GM23338 (cell line): ENCODE measurements around the gene CAMKV. TPM values are rescaled to one million over a fixed set of nuclear protein-coding genes. Genes with fewer than 3 reads are reported as not detected.
"Not testable (repeated sequence)": the region's sequence is repeated elsewhere in the genome, so short reads cannot be mapped to it uniquely, and the experiment has no call there.

Source experiments
- ATAC-seq: fragments of 200-7000 bp; cut with Tn5 transposase; 3 replicates; pipeline ENCODE4 v1.9.1; 2020
- DNase-seq: peaks from one replicate; pipeline ENCODE4 v3.0.0-alpha.2; 2015; ENCODE audit warnings: low spot score
- H2AFZ ChIP-seq: fragments of 200-600 bp; sonication (generic); 2 replicates; pipeline ENCODE4 v1.8.0; 2016; ENCODE audit warnings: antibody characterized with exemption, mild to moderate bottlenecking, moderate library complexity
- H3F3A ChIP-seq: fragments of 200-600 bp; sonication (generic); replicated peaks from 2 replicates; pipeline ENCODE4 v1.8.0; 2017; ENCODE audit warnings: antibody characterized with exemption, mixed run types, low read depth
- H3K27ac ChIP-seq: fragments of 200-600 bp; sonication (generic); 2 replicates; pipeline ENCODE4 v1.6.1; 2016; ENCODE audit warnings: low read depth
- H3K27me3 ChIP-seq: fragments of 200-600 bp; sonication (generic); 2 replicates; pipeline ENCODE4 v1.8.0; 2016; ENCODE audit warnings: mild to moderate bottlenecking, mixed run types, moderate library complexity; ENCODE audit not compliant: insufficient read depth
- H3K36me3 ChIP-seq: fragments of 200-600 bp; sonication (generic); 2 replicates; pipeline ENCODE4 v1.8.0; 2016; ENCODE audit warnings: mild to moderate bottlenecking; ENCODE audit not compliant: insufficient read depth
- H3K4me1 ChIP-seq: fragments of 200-600 bp; sonication (generic); 2 replicates; pipeline ENCODE4 v1.8.0; 2016; ENCODE audit warnings: mild to moderate bottlenecking, moderate library complexity; ENCODE audit not compliant: insufficient read depth
- H3K4me2 ChIP-seq: fragments of 200-600 bp; sonication (generic); 2 replicates; pipeline ENCODE4 v1.7.1; 2017; ENCODE audit warnings: mixed run types
- H3K4me3 ChIP-seq: fragments of 200-600 bp; sonication (generic); 2 replicates; pipeline ENCODE4 v1.6.1; 2016; ENCODE audit warnings: mixed run types
- H3K79me2 ChIP-seq: fragments of 200-600 bp; sonication (generic); replicated peaks from 2 replicates; pipeline ENCODE4 v1.8.0; 2017; ENCODE audit warnings: mild to moderate bottlenecking; ENCODE audit not compliant: insufficient read depth
- H3K9me2 ChIP-seq: fragments of 200-600 bp; sonication (generic); 2 replicates; pipeline ENCODE4 v1.8.0; 2017; ENCODE audit not compliant: insufficient read depth
- H4K20me1 ChIP-seq: fragments of 200-600 bp; sonication (generic); replicated peaks from 2 replicates; pipeline ENCODE4 v1.8.0; 2017; ENCODE audit warnings: mild to moderate bottlenecking; ENCODE audit not compliant: insufficient read depth
- H3K27ac Mint-ChIP-seq: 2 replicates; pipeline ENCODE4 v1.8.0; 2020; ENCODE audit warnings: inconsistent platforms, mild to moderate bottlenecking, moderate library complexity, mixed read lengths
- H3K27me3 Mint-ChIP-seq: 3 replicates; pipeline ENCODE4 v1.8.0; 2022; ENCODE audit warnings: low read depth, mild to moderate bottlenecking, moderate library complexity, mixed read lengths, inconsistent platforms; ENCODE audit not compliant: insufficient read depth, poor library complexity
- H3K36me3 Mint-ChIP-seq: 3 replicates; pipeline ENCODE4 v1.8.0; 2021; ENCODE audit warnings: low read depth, mild to moderate bottlenecking, inconsistent platforms, moderate library complexity, mixed read lengths
- H3K4me1 Mint-ChIP-seq: 3 replicates; pipeline ENCODE4 v1.8.0; 2020; ENCODE audit warnings: mild to moderate bottlenecking, inconsistent platforms, mixed read lengths
- H3K4me3 Mint-ChIP-seq: 3 replicates; pipeline ENCODE4 v1.8.0; 2021; ENCODE audit warnings: moderate library complexity, mild to moderate bottlenecking, inconsistent platforms, mixed read lengths
- H3K9me3 Mint-ChIP-seq: 3 replicates; pipeline ENCODE4 v1.8.0; 2020; ENCODE audit warnings: moderate library complexity, mild to moderate bottlenecking, inconsistent platforms, mixed read lengths
- NANOG ChIP-seq: IDR thresholded peaks from 2 replicates; pipeline ENCODE4 v1.6.1; 2016; ENCODE audit warnings: antibody characterized with exemption, borderline replicate concordance
- POLR2AphosphoS5 ChIP-seq: IDR thresholded peaks from 2 replicates; pipeline ENCODE4 v1.6.1; 2016; ENCODE audit warnings: antibody characterized with exemption, low read depth
- ZNF114 ChIP-seq: fragments of 250-450 bp; sonication (Bioruptor Pico); IDR thresholded peaks from 2 replicates; pipeline ENCODE4 v1.5.0; 2020; ENCODE audit warnings: mild to moderate bottlenecking, moderate library complexity
- ZNF331 ChIP-seq: fragments of 250-450 bp; sonication (Bioruptor Pico); IDR thresholded peaks from 2 replicates; pipeline ENCODE4 v1.5.0; 2020; ENCODE audit warnings: low read depth, mild to moderate bottlenecking, moderate library complexity
- polyA plus RNA-seq: library from polyadenylated mRNA; unstranded; fragments of >200 nt; fragmentation: Nextera tagmentation; extraction: Ambion mirVana; gene quantifications from 2 replicates; pipeline ENCODE4 v1.2.1, GENCODE V29; 2016
- total RNA-seq: library from RNA; depleted of rRNA; stranded (reverse); fragments of >200 nt; shearing (Covaris generic); gene quantifications from 2 replicates; pipeline ENCODE4 v1.2.3, GENCODE V29; 2014
- TF ChIP-seq, protein P1 (sequence below): fragments of 250-450 bp; sonication (Bioruptor Pico); IDR thresholded peaks from 2 replicates; pipeline ENCODE4 v1.5.0; 2020; ENCODE audit warnings: mild to moderate bottlenecking, moderate library complexity
- TF ChIP-seq, protein P2 (sequence below): IDR thresholded peaks from one replicate; pipeline ENCODE4 v1.6.1; 2018; ENCODE audit warnings: antibody characterized with exemption; ENCODE audit not compliant: unreplicated experiment

CAMKV gene
- total and polyA plus RNA-seq, 2 experiments from 2014 or later = 38.3 to 80.1 TPM

DNA sequence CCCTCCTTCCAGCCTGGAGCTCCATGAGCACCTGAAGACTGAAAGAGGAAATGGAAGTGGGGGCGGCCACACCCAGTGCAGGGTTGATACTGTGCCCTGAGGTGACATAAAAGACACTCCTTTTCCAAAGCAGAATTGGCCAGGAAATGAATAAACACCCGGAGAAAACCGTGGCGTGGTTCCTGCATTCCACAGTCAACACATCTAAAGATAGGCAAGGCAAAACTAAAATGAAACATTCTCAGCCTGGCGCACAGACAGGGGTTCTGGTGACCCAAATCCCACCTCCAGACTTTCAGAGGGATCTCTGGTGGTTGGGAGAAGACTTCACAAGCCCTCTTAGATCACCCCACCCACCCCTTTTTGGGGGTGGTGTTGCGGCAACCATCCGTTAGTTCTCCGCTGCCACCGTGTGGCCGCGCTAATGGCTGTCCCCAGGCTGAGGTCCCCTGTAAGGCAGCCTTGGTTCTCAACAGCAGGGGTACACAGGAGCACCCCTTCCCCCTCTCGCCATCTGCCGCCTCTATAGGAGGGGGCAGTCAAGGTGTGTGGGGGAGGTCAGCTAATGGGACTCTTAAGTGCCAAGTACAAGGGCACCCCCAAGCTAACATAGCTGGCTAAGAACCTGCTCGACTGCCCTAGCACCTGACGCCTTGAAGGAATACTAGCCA lies 36.5 kb upstream of the CAMKV start (continued):
- TF ChIP-seq, protein P1, sequence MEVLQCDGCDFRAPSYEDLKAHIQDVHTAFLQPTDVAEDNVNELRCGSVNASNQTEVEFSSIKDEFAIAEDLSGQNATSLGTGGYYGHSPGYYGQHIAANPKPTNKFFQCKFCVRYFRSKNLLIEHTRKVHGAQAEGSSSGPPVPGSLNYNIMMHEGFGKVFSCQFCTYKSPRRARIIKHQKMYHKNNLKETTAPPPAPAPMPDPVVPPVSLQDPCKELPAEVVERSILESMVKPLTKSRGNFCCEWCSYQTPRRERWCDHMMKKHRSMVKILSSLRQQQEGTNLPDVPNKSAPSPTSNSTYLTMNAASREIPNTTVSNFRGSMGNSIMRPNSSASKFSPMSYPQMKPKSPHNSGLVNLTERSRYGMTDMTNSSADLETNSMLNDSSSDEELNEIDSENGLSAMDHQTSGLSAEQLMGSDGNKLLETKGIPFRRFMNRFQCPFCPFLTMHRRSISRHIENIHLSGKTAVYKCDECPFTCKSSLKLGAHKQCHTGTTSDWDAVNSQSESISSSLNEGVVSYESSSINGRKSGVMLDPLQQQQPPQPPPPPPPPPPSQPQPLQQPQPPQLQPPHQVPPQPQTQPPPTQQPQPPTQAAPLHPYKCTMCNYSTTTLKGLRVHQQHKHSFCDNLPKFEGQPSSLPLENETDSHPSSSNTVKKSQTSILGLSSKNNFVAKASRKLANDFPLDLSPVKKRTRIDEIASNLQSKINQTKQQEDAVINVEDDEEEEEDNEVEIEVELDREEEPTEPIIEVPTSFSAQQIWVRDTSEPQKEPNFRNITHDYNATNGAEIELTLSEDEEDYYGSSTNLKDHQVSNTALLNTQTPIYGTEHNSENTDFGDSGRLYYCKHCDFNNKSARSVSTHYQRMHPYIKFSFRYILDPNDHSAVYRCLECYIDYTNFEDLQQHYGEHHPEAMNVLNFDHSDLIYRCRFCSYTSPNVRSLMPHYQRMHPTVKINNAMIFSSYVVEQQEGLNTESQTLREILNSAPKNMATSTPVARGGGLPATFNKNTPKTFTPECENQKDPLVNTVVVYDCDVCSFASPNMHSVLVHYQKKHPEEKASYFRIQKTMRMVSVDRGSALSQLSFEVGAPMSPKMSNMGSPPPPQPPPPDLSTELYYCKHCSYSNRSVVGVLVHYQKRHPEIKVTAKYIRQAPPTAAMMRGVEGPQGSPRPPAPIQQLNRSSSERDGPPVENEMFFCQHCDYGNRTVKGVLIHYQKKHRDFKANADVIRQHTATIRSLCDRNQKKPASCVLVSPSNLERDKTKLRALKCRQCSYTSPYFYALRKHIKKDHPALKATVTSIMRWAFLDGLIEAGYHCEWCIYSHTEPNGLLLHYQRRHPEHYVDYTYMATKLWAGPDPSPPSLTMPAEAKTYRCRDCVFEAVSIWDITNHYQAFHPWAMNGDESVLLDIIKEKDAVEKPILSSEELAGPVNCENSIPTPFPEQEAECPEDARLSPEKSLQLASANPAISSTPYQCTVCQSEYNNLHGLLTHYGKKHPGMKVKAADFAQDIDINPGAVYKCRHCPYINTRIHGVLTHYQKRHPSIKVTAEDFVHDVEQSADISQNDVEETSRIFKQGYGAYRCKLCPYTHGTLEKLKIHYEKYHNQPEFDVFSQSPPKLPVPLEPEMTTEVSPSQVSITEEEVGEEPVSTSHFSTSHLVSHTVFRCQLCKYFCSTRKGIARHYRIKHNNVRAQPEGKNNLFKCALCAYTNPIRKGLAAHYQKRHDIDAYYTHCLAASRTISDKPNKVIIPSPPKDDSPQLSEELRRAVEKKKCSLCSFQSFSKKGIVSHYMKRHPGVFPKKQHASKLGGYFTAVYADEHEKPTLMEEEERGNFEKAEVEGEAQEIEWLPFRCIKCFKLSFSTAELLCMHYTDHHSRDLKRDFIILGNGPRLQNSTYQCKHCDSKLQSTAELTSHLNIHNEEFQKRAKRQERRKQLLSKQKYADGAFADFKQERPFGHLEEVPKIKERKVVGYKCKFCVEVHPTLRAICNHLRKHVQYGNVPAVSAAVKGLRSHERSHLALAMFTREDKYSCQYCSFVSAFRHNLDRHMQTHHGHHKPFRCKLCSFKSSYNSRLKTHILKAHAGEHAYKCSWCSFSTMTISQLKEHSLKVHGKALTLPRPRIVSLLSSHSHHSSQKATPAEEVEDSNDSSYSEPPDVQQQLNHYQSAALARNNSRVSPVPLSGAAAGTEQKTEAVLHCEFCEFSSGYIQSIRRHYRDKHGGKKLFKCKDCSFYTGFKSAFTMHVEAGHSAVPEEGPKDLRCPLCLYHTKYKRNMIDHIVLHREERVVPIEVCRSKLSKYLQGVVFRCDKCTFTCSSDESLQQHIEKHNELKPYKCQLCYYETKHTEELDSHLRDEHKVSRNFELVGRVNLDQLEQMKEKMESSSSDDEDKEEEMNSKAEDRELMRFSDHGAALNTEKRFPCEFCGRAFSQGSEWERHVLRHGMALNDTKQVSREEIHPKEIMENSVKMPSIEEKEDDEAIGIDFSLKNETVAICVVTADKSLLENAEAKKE = peak; percentile 65; the same call in 1 of the 2 replicates
- TF ChIP-seq NANOG = no peak
- TF ChIP-seq ZNF114 (CRISPR knock-in tag) = no peak
- no peak for TF ChIP-seq ZNF331 (CRISPR knock-in tag)
- TF ChIP-seq, protein P2, sequence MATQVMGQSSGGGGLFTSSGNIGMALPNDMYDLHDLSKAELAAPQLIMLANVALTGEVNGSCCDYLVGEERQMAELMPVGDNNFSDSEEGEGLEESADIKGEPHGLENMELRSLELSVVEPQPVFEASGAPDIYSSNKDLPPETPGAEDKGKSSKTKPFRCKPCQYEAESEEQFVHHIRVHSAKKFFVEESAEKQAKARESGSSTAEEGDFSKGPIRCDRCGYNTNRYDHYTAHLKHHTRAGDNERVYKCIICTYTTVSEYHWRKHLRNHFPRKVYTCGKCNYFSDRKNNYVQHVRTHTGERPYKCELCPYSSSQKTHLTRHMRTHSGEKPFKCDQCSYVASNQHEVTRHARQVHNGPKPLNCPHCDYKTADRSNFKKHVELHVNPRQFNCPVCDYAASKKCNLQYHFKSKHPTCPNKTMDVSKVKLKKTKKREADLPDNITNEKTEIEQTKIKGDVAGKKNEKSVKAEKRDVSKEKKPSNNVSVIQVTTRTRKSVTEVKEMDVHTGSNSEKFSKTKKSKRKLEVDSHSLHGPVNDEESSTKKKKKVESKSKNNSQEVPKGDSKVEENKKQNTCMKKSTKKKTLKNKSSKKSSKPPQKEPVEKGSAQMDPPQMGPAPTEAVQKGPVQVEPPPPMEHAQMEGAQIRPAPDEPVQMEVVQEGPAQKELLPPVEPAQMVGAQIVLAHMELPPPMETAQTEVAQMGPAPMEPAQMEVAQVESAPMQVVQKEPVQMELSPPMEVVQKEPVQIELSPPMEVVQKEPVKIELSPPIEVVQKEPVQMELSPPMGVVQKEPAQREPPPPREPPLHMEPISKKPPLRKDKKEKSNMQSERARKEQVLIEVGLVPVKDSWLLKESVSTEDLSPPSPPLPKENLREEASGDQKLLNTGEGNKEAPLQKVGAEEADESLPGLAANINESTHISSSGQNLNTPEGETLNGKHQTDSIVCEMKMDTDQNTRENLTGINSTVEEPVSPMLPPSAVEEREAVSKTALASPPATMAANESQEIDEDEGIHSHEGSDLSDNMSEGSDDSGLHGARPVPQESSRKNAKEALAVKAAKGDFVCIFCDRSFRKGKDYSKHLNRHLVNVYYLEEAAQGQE = no peak
- no peak for TF ChIP-seq POLR2AphosphoS5

DNA sequence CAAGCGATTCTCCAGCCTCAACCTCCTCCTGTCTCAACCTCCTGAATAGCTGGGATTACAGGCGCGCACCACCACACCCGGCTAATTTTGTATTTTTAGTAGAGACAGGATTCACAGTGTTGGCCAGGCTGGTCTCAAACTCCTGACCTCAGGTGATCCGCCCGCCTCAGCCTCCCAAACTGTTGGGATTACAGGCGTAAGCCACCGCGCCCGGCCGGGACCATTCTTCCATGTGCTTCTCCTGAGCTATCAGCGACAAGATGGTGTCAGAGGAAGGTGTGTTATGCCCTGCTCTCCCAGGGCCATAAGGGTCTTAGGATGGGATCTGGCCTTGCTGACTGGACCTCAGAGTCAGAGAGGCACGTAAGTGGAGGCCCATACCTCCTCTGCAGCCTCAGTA lies 34.7 kb upstream of the CAMKV start:
- not testable (repeated sequence) for H3K9me2 ChIP-seq, H3F3A ChIP-seq, H3K36me3 Mint-ChIP-seq, H2AFZ ChIP-seq, DNase-seq, H3K9me3 Mint-ChIP-seq, H3K36me3 ChIP-seq, H3K27ac Mint-ChIP-seq, H4K20me1 ChIP-seq, ATAC-seq, H3K79me2 ChIP-seq, H3K27me3 ChIP-seq
- peaks cover 27% of the 10 kb centered on the region for H3K4me1 ChIP-seq
- peak overlapping the region; percentile 69 for H3K4me3 Mint-ChIP-seq
- H3K4me2 ChIP-seq = peak overlapping the region; percentile 70
- peaks cover 34% of the 10 kb centered on the region for H3K4me1 Mint-ChIP-seq
- peak overlapping the region; percentile 91 for H3K27ac ChIP-seq
- peak overlapping the region; percentile 49 for H3K4me3 ChIP-seq
- peaks cover 21% of the 10 kb centered on the region for H3K27me3 Mint-ChIP-seq
